ENCODE data around the gene ZNF324. TPM values are rescaled to one million over a fixed set of nuclear protein-coding genes. Genes with fewer than 3 reads are reported as not detected.

ZNF324 gene
- total and polyA plus RNA-seq, 9 of the 15 experiments (the other 6 are each of a cell fraction or from before 2014, with no cell fraction given), result 0.92 to 16.4 (median 5.3) TPM

- TF ChIP-seq FOS (IDR thresholded peaks at IDR 0.05; ENCODE audit: extremely low read depth, insufficient read length) (no peak), ZNF121 (CRISPR knock-in tag; conservative IDR thresholded peaks at IDR 0.05) (no peak), ZNF408 (CRISPR knock-in tag; IDR thresholded peaks at IDR 0.05; ENCODE audit: low read depth) (no peak), ZZZ3 (IDR thresholded peaks at IDR 0.05) (no peak), CTCF (IDR thresholded peaks at IDR 0.05 in 2 of 3, conservative IDR thresholded peaks at IDR 0.05 in 1 of 3; ENCODE audit: insufficient read depth in 2 of 3, low read depth in 1 of 3, low read length in 3 of 3) (no peak; a peak in 1 of 6 replicates), ZEB2 (IDR thresholded peaks at IDR 0.05) (no peak), FOXA3 (CRISPR knock-in tag; conservative IDR thresholded peaks at IDR 0.05 in 1 of 2, IDR thresholded peaks at IDR 0.05 in 1 of 2) (no peak), ZNF165 (CRISPR knock-in tag; IDR thresholded peaks at IDR 0.05; ENCODE audit: borderline replicate concordance) (no peak), GABPB2 (CRISPR knock-in tag; conservative IDR thresholded peaks at IDR 0.05) (no peak), HINFP (tag; conservative IDR thresholded peaks at IDR 0.05; ENCODE audit: low read depth) (no peak), ZNF696 (CRISPR knock-in tag; conservative IDR thresholded peaks at IDR 0.05) (no peak), ARHGAP35 (IDR thresholded peaks at IDR 0.05; ENCODE audit: partially characterized antibody) (no peak), RHOXF2B (CRISPR knock-in tag; conservative IDR thresholded peaks at IDR 0.05) (no peak), ZNF146 (CRISPR knock-in tag; IDR thresholded peaks at IDR 0.05; ENCODE audit: unreplicated experiment) (no peak), RFX5 (IDR thresholded peaks at IDR 0.05; ENCODE audit: low read depth, low read length) (no peak), DACH1 (IDR thresholded peaks at IDR 0.05; ENCODE audit: partially characterized antibody) (no peak), IFI16 (CRISPR knock-in tag; IDR thresholded peaks at IDR 0.05) (no peak), TRIM25 (IDR thresholded peaks at IDR 0.05; ENCODE audit: borderline replicate concordance) (no peak)
These were observed 50.3 kb downstream of the ZNF324 start (continued) for GRCh38 chr19:58516964-58517833.

Measured in K562 (cell line).